ENCODE data around the gene PRR33.

DNA sequence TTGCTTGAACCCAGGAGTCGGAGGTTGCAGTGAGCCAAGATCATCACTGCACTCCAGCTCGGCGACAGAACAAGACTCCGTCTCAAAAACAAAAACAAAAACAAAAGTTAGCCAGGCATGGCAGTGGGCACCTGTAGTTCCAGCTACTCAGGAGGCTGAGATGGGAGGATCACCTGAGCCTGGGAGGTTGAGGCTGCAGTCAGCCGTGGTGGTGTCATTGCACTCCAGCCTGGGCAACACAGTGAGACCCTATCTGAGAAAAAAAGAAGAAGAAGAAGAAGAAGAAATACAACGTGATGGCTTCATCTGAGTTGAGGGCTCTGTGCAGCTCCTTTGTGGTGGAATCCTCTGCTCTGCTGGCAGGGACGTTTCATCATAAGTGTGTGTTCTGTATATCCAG, 17.8 kb upstream of the PRR33 start:
- TF ChIP-seq, protein P1, sequence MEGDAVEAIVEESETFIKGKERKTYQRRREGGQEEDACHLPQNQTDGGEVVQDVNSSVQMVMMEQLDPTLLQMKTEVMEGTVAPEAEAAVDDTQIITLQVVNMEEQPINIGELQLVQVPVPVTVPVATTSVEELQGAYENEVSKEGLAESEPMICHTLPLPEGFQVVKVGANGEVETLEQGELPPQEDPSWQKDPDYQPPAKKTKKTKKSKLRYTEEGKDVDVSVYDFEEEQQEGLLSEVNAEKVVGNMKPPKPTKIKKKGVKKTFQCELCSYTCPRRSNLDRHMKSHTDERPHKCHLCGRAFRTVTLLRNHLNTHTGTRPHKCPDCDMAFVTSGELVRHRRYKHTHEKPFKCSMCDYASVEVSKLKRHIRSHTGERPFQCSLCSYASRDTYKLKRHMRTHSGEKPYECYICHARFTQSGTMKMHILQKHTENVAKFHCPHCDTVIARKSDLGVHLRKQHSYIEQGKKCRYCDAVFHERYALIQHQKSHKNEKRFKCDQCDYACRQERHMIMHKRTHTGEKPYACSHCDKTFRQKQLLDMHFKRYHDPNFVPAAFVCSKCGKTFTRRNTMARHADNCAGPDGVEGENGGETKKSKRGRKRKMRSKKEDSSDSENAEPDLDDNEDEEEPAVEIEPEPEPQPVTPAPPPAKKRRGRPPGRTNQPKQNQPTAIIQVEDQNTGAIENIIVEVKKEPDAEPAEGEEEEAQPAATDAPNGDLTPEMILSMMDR (IDR thresholded peaks at IDR 0.05; ENCODE audit: low read depth, low read length, missing input control) = no peak
- no peak for TF ChIP-seq TAF1 (conservative IDR thresholded peaks at IDR 0.05)
- no peak for TF ChIP-seq GABPA (IDR thresholded peaks at IDR 0.05 in 1 of 2, conservative IDR thresholded peaks at IDR 0.05 in 1 of 2)
- TF ChIP-seq, protein P2, sequence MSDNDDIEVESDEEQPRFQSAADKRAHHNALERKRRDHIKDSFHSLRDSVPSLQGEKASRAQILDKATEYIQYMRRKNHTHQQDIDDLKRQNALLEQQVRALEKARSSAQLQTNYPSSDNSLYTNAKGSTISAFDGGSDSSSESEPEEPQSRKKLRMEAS (IDR thresholded peaks at IDR 0.05) = no peak
- no peak for TF ChIP-seq RAD21 (IDR thresholded peaks at IDR 0.05)
- TF ChIP-seq, protein P3, sequence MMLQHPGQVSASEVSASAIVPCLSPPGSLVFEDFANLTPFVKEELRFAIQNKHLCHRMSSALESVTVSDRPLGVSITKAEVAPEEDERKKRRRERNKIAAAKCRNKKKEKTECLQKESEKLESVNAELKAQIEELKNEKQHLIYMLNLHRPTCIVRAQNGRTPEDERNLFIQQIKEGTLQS (IDR thresholded peaks at IDR 0.05) = no peak
- TF ChIP-seq, protein P4, sequence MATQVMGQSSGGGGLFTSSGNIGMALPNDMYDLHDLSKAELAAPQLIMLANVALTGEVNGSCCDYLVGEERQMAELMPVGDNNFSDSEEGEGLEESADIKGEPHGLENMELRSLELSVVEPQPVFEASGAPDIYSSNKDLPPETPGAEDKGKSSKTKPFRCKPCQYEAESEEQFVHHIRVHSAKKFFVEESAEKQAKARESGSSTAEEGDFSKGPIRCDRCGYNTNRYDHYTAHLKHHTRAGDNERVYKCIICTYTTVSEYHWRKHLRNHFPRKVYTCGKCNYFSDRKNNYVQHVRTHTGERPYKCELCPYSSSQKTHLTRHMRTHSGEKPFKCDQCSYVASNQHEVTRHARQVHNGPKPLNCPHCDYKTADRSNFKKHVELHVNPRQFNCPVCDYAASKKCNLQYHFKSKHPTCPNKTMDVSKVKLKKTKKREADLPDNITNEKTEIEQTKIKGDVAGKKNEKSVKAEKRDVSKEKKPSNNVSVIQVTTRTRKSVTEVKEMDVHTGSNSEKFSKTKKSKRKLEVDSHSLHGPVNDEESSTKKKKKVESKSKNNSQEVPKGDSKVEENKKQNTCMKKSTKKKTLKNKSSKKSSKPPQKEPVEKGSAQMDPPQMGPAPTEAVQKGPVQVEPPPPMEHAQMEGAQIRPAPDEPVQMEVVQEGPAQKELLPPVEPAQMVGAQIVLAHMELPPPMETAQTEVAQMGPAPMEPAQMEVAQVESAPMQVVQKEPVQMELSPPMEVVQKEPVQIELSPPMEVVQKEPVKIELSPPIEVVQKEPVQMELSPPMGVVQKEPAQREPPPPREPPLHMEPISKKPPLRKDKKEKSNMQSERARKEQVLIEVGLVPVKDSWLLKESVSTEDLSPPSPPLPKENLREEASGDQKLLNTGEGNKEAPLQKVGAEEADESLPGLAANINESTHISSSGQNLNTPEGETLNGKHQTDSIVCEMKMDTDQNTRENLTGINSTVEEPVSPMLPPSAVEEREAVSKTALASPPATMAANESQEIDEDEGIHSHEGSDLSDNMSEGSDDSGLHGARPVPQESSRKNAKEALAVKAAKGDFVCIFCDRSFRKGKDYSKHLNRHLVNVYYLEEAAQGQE (IDR thresholded peaks at IDR 0.05) = no peak
- no peak for TF ChIP-seq SP1 (IDR thresholded peaks at IDR 0.05)
- TF ChIP-seq FOXA1 (IDR thresholded peaks at IDR 0.05) = no peak
- no peak for TF ChIP-seq NR2F2 (IDR thresholded peaks at IDR 0.05)
- no peak for TF ChIP-seq YY1 (IDR thresholded peaks at IDR 0.05)
- no peak for TF ChIP-seq RXRA (IDR thresholded peaks at IDR 0.05)
- no peak for TF ChIP-seq EGR1 (IDR thresholded peaks at IDR 0.05; ENCODE audit: low read depth in 2 of 2)
